HG03159 (cell line): ENCODE results near the gene AHCY.
"Not testable (repeated sequence)": the region's sequence is repeated elsewhere in the genome, so short reads cannot be mapped to it uniquely, and the experiment has no call there.

Experiments used
- ATAC-seq: cut with Tn5 transposase; IDR thresholded peaks from one replicate; pipeline ENCODE4 v1.9.1; 2021; ENCODE audit warnings: mild to moderate bottlenecking, moderate library complexity; ENCODE audit not compliant: unreplicated experiment

AHCY gene

DNA sequence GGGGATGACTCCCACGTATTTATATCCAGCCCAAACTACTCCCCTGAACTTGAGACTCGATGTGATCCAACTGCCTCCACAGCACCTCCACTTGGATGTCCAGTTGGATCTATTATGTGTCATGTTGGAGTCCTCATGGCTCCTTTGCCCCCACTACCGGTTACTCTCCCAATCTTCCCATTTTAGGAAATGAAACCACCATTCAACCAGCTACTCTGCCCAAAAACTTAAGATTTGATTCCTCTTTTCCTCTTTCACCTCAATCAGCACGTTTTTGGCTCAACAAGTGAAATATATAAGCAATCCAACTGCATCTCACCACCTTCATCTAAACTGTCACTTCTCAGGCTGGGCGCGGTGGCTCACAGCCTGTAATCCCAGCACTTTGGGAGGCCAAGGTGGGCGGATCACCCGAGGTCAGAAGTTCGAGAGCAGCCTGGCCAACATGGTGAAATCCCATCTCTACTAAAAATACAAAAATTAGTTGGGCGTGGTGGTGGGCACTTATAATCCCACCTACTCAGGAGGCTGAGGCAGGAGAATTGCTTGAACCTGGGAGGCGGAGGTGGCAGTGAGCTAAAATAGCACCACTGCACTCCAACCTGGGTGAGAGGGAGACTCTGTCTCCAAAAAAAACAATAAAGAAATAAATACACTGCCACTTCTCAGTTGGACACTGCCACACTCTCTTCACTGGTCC lies 3.4 kb downstream of the AHCY start:
- no peak for ATAC-seq

DNA sequence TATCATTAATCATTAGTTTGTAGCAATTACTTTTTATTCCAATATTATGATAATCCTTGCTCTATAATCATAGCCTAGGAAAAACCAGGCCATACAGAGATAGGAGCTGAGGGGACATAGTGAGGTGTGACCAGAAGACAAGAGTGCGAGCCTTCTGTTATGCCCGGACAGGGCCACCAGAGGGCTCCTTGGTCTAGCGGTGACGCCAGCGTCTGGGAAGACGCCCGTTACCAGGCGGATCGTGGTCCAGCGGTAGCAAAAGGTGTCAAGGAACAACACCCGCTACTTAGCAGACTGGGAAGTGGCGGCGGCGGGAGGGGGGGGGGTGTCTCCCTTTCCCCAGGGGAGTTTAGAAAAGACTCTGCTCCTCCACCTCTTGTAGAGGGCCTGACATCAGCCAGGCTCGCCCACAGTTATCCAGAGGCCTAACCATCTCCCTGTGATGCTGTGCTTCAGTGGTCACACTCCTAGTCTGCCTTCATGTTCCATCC lies 4.8 kb downstream of the AHCY start:
- not testable (repeated sequence) for ATAC-seq

DNA sequence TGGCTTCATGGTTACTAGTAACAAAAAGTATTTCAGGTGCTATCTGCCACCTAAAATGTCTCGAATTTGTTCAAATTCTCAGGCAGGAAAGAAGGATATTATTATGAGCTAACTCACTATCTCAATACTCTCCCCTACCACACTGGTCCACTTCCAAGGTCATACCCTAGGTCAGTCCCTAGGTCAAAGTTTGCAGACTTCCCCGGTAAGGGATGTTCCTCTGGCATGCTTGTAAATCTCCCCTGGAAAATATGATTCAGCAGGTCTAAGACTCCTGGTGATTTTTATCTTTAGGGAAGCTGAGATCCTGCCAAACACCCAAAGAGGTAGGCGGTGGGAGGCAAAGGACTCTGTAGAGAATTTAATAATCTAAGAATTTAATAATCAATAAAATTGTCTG lies 6.7 kb downstream of the AHCY start:
- ATAC-seq: no peak

DNA sequence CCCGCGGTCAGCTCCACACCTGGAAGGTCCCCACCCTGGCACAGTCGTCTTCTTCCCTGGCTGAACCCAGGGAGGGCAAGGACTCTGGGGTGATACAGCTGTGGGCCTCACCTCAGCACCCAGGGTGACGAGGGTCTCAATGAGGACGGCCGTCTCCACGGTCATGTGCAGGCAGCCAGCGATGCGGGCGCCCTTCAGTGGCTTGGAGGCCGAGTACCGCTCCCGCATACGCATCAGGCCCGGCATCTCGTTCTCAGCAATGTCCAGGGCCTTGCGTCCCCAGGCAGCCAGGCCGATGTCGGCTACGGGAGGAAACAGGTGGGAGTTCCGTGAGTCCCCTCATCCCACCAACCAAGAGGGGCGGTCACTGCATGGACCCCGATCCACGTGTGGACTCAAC lies 7.9 kb downstream of the AHCY start:
- no peak for ATAC-seq

DNA sequence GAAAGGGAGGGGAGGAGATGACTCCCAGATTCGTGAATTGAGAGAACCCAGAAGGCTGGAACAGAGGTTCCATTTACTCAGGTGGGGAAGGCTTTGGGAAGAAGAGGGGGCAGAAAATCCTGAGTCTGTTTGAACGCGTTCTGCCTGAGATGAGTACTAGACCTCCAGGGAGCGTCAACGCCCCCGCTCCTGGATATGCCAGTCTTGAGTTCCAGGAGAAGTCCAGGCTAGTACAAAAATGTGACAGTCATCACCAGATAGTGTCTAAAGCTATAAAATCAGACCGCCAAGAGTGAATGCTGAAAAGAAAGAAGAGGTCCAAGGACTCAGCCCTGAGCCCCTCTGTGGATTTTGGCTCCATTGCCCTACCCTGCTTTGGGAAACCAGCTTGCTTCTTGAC lies 8.6 kb downstream of the AHCY start:
- no peak for ATAC-seq

DNA sequence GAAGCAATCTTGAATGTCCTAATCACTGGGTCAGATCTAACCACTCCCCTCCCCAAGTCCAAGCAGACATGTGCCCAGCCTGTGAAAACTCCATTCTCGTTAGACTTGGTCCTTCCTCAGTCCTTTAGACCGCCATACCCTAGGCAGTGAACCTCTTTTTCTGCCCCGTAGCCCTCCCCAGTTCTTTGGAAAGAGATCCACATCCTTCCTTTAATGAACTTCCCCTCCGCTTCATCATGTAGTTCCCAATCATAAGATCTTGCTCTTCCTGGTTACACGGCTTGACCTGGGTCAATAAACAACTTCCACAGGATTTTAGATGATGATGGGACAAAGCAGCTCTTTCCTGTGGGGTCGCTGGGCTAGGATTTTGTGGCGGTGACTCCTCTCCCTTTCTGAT lies 9.6 kb downstream of the AHCY start:
- no peak for ATAC-seq

DNA sequence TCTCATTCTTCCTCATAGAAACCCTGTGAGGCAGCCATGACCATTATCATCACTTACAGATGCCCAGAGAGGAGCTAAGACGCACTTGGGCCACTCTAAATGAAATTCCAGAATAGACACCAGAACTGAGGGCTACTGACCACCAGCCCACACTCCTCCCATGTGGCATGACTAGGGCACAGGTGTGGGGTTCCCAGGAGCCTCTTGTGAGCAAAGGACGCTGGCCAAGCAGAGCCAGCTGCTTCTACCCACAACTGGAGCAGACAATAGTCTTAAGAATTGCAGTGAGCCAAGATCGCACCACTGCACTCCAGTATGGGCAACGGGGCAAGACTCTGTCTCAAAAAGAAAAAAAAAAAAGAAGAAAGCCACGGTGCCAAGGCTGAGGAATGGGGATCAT lies 10.0 kb downstream of the AHCY start:
- no peak for ATAC-seq

DNA sequence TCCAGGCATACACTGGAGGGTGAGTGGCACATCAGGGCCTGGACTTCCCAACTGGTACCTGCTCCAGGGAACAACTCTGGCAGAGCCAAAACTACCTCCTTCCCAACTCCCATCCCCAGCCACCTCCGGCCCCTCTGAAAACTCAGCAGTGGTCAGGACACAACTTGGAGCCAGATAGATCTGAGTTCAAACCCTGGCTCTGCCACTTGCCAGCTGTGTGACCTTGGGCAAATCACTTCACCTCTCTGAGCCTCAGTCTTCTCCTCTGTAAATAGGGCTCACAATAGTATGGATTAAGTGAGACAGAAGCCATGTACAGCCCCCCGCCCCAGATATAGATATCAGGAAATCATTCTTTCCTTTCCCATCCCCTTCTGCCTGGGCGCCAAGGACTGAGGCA lies 10.7 kb downstream of the AHCY start:
- no peak for ATAC-seq

DNA sequence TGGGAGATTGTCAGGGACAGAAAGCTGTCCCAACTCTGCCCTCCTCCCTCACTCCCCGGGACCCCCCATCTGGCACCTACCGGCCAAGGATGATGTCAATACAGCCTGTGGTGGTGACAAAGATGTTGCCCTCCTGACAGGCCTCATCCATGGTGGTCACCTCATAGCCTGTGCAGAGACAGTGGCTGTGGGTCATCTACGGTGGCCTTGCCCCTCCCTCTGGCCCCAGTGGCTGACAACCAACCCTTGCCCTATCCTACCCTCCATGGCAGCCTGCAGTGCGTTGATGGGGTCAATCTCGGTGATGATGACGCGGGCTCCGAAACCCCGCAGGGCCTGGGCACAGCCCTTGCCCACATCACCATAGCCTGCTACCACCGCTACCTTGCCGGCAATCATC lies 12.7 kb downstream of the AHCY start:
- ATAC-seq: no peak

DNA sequence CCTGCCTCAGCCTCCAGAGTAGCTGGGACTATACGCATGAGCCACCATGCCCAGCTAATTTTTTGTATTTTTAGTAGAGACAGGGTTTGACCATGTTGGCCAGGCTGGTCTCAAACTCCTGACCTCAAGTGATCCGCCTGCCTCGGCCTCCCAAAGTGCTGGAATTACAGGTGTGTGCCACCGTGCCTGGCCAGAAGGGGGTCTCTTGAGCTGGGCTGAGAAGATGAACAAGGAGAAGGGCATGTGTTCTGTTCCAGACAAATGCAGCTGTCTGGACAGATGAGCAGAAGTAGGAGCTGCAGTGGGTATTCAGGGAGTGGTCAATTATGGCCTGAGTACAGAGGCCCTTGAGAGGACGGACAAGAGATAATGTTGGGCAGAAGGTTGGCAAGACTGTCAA lies 15.7 kb downstream of the AHCY start:
- not testable (repeated sequence) for ATAC-seq

DNA sequence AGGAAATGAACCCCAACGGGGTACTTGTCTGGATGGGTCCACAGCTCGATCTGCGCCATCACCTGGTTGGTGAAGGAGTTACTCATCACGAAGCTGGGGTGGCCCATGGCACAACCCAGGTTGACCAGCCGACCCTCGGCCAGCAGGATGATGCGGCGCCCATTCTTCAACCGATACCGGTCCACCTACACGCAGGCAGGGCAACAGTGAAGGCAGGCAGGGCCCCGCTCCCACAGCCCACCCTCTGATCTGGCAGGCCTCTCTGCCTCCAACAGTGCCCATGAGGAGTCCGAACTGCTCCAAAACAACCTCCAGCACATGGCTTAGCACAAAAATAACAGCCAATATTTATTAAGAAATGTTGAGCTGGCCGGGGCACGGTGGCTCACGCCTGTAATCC lies 17.7 kb downstream of the AHCY start:
- ATAC-seq: no peak

DNA sequence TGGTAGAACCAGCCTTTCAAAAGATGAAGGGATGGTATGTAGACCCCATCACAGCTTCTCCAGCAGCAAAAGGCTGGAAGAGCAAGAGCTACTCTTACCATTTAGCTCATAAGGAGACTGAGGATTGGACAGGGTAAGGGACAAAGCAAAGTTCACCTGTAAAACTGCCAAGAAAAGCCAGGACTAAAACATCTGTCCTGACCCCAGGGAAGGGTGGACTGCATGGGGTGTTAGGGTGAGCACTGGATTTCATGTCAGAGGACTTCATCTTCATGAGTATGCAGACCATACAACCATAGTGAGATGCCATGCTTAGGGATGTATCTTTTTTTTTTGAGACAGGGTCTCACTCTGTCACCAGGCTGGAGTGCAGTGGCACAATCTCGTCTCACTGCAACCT lies 19.3 kb downstream of the AHCY start:
- ATAC-seq: no peak

DNA sequence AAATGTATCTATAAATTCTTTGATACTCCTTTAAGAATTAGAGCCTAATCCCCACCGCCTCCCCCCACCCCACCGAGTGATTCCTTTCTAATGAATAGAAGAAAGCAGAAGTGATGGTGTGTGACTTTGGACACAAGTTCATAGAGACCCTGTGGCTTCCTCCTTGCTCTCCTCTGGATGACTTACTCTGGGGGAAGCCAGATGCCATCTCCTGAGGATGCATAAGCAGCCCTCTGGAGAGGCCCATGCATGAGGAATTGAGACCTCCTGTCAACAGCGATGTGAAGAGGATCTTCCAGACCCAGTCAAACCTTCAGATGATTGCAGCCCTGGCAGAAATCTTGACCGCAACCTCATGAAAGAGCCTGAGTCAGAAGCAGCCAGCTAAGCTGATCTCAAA lies 21.1 kb downstream of the AHCY start:
- ATAC-seq: no peak

DNA sequence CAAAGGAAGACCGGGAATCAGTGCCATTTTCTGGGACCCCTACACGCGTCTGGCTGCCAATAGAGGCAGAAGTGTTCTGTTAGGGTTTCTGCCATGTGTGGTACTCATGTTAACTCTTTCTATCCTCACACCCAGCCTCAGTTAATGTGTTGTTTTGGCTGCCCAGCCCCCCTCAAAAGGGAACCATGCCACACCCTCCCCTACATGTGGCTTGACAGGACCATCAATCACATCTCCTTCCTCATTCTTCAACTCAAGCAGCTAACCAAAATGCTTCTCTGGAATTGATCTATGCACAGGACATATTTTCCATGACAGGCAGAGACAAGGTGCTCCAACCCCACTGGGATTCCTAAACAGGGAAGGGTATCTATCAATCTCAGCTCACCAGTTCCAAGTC lies 22.0 kb downstream of the AHCY start:
- no peak for ATAC-seq

DNA sequence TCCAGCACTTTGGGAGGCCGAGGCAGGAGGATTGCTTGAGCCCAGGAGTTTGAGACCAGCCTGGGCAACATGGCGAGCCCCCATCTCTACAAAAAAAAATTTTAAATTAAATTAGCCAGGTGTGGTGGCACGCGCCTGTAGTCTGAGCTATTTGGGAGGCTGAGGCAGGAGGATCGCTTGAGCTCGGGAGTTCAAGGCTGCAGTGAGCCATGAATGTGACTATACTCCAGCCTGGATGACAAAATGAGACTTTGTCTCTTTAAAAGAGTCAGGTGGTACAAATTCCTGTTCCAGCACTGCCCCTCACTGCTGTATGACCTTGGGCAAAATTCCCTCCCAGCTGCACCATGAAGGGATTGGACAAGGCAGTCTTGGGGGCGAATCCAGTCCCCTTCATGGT lies 28.5 kb downstream of the AHCY start:
- ATAC-seq: no peak

DNA sequence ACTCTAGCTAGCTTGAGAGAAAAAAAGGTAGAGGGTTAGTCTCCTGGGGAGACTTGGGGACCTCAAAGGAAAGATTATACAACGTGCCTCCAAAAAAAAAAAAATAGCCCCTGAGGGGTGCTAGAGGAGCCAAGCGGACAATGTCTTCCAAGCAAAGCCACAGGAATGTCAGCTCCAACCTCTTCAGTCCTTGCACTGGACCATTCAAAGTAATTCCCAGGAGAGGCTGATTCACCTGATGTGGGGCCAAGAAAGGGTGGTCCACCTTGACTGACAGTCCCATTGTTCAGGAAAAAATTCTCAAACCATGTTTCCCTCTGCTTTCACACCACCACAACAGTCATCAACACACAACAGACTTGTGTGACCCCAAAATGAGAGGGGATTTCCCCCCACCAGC lies 31.2 kb downstream of the AHCY start:
- no peak for ATAC-seq

DNA sequence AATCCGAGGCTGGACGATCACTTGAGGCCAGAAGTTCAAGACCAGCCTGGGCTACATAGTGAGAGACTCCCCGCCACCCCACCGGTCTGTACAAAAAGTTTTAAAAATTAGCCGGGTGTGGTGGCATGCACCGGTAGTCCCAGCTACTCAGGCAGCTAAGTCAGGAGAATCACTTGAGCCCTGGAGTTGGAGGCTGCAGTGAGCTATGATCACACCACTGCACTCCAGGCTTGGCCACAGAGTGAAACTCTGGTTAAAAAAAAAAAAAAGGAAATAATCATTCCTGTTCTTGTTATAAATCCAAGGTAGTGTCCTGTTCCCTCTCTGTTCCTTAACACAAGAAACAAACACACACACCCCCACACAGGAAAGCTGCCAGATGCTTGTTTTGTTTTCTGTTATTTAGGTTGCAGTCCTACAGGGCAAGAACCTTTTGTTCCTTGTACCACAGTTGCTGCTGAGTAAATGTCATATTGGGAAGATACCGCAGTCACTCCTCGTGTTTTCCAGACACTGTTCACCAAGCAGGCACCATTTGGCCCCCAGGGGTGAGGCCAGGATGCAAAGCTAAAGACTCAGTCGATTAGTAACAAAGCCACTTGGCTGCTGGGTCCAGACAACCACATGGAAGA lies 33.0 kb downstream of the AHCY start:
- no peak for ATAC-seq

DNA sequence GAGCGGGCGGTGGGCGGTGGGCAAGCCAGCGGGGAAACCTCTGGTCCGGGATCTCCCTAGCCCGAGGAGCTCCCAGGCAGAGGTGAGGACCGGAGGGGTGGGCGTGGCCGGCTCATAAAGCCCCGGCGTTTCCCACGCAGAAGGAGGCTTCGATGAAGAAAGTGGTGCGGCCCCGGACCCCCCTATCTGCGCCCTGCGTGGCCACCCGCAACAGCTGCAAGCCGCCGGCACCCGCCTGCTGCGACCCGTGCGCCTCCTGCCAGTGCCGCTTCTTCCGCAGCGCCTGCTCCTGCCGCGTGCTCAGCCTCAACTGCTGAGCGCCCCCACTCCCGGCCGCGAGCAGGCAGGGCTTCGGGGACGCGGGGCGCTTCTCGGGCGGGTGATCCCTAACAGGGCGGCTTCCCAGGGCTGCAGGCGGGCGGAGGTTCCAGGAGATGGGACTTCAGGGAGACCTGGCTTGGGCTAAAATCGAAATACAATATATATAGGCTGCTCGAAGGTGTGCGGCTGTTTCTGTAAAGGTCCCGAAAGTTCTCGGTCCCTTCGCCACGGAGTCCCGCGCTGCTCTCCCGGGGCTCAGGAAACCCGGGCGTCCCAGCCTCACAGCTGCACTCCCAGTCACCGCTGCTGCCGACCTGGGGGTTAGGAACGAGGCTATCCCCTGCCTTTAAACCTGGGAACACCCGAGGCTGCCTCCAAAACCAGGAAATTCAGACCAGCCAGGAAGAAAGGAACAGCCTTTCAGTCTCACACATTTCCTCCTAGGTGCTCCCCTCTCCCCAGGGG lies 34.1 kb downstream of the AHCY start:
- no peak for ATAC-seq

DNA sequence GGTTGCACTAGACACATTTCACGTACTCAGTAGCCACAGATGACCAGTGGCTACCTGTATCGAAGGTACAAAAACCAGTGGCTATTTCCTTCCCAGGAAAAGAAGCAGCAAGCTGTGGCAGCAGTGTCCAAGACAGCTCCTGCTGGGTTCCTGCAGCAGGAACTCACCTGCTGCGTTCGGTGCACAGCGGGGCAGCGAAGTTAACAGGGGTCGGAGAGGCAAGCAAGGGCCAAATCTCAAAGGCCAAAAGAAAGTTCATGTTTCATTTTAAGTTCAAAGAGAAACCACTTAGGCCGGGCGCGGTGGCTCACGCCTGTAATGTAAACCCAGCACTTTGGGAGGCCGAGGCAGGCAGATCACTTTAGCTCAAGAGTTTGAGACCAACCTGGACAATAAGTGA lies 35.0 kb downstream of the AHCY start:
- no peak for ATAC-seq

DNA sequence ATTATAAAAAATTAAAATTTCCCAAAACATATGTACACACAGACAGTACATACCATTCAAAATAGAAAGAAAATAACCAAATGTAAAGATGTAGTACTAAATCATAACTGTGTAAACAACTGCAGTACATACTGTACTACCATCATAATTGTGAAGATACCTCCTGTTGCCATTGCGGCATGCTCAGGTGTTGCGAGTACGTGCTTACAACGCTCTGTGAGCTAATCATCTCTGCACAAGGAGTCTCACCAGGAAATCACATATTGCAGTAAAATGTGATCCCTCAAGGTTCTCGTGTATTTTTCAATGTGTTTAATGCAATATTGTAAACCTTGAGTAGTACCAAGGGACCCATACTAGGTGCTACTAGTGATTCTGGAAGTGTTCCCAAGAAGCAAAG lies 39.0 kb downstream of the AHCY start:
- no peak for ATAC-seq

DNA sequence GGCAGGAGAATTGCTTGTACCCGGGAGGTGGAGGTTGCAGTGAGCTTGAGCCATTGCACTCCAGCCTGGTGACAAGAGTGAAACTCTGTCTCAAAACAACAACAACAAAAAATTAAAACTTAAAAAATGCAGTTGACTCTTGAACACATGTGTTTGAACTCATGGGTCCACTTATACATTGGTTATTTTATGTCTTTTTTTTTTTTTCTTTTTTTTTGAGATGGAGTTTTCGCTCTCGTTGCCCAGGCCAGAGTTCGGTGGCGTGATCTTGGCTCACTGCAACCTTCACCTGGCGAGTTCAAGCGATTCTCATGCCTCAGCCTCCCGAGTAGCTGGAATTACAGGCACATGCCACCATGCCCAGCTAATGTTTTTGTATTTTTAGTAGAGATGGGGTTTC lies 39.7 kb downstream of the AHCY start:
- not testable (repeated sequence) for ATAC-seq
